Peyer's patch (tissue), 4 donors: ENCODE measurements around the gene ZNF593.

Experiments used
- POLR2A ChIP-seq, 2 donors: fragments of 450-650 bp; IDR thresholded peaks; one replicate each; pipeline ENCODE4 v1.5.1; 2017; ENCODE audit warnings: antibody characterized with exemption in 2 of 2, mild to moderate bottlenecking in 2 of 2, moderate library complexity in 2 of 2
- TF ChIP-seq, protein P1 (sequence below), 6 experiments: fragments of 450-650 bp in 4 of 6; fragments of 200-600 bp in 2 of 6; sonication (generic) in 1 of 6; IDR thresholded peaks; one replicate each; pipeline ENCODE4 v1.5.1; 2017 to 2019; ENCODE audit warnings: antibody characterized with exemption in 6 of 6, mild to moderate bottlenecking in 3 of 6, moderate library complexity in 1 of 6

DNA sequence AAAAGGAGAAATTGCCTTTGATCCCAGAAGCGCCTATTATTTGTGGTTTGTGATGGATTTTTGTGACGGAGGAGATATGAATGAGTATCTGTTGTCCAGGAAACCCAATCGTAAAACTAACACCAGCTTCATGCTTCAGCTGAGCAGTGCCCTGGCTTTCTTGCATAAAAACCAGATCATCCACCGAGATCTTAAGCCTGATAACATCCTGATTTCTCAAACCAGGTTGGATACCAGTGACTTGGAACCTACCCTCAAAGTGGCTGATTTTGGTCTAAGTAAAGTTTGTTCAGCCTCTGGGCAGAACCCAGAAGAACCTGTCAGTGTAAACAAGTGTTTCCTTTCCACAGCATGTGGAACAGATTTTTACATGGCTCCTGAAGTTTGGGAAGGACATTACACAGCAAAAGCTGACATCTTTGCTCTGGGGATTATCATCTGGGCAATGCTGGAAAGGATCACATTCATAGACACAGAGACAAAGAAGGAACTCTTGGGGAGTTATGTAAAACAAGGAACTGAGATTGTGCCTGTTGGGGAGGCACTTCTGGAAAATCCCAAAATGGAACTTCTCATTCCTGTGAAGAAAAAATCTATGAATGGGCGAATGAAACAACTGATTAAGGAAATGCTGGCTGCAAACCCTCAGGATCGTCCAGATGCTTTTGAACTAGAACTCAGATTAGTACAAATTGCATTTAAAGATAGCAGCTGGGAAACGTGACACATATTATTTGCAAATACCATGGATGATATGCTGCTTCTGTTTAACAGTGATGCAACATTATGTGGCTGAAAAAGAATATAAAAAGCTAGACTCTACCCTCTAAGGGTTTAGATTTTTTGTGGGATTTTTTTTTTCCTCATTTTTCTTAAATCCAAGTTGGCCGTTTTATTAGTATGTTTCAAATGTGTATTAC lies 47.6 kb upstream of the ZNF593 start:
- TF ChIP-seq, protein P1, sequence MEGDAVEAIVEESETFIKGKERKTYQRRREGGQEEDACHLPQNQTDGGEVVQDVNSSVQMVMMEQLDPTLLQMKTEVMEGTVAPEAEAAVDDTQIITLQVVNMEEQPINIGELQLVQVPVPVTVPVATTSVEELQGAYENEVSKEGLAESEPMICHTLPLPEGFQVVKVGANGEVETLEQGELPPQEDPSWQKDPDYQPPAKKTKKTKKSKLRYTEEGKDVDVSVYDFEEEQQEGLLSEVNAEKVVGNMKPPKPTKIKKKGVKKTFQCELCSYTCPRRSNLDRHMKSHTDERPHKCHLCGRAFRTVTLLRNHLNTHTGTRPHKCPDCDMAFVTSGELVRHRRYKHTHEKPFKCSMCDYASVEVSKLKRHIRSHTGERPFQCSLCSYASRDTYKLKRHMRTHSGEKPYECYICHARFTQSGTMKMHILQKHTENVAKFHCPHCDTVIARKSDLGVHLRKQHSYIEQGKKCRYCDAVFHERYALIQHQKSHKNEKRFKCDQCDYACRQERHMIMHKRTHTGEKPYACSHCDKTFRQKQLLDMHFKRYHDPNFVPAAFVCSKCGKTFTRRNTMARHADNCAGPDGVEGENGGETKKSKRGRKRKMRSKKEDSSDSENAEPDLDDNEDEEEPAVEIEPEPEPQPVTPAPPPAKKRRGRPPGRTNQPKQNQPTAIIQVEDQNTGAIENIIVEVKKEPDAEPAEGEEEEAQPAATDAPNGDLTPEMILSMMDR (IDR thresholded peaks at IDR 0.05), result no peak
- no peak for TF ChIP-seq POLR2A (IDR thresholded peaks at IDR 0.05)
